ENCODE data around the gene TTLL8. TPM values are rescaled to one million over a fixed set of nuclear protein-coding genes. Genes with fewer than 3 reads are reported as not detected.

The TTLL8 gene
- total and polyA plus RNA-seq, 2 of the 8 experiments (the other 6 are each of a cell fraction or from before 2014, with no cell fraction given) = not detected

- TF ChIP-seq ATF3 (IDR thresholded peaks at IDR 0.05; ENCODE audit: insufficient read depth, low read depth, low read length) (no peak), GABPA (IDR thresholded peaks at IDR 0.05; ENCODE audit: borderline replicate concordance, insufficient read depth, low read length) (peak; percentile 23; the same call in 1 of the 2 replicates), NANOG (IDR thresholded peaks at IDR 0.05; ENCODE audit: insufficient read depth, low read depth, low read length, poor library complexity, severe bottlenecking) (no peak), HDAC2 (IDR thresholded peaks at IDR 0.05; ENCODE audit: borderline replicate concordance in 1 of 2, low read depth in 2 of 2, low read length in 2 of 2) (no peak), CTCF (IDR thresholded peaks at IDR 0.05; ENCODE audit: control extremely low read depth in 1 of 3, insufficient read depth in 1 of 3, low read depth in 1 of 3, low read length in 3 of 3) (peak; percentile 90 to 98 (median 92))
- TF ChIP-seq, protein P1, sequence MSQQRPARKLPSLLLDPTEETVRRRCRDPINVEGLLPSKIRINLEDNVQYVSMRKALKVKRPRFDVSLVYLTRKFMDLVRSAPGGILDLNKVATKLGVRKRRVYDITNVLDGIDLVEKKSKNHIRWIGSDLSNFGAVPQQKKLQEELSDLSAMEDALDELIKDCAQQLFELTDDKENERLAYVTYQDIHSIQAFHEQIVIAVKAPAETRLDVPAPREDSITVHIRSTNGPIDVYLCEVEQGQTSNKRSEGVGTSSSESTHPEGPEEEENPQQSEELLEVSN (IDR thresholded peaks at IDR 0.05) = peak; percentile 99
Observed at GRCh38 chr22:50030297-50031188, 27.6 kb downstream of the TTLL8 start (continued).

All from H1 (cell line).